ENCODE results near the gene CCDC97. TPM values are rescaled to one million over a fixed set of nuclear protein-coding genes. Genes with fewer than 3 reads are reported as not detected.

The CCDC97 gene
- total RNA-seq, 1 experiment from 2014 or later: 26.4 TPM

- Histone ChIP-seq H3F3A (ENCODE audit: insufficient read depth, low read depth) (peaks cover 15% of the 10 kb centered on the region; the same call in 1 of the 2 replicates), H3K9me2 (ENCODE audit: insufficient read depth) (no peaks in the 10 kb centered on the region), H3K36me3 (ENCODE audit: low read depth) (no peaks in the 10 kb centered on the region), H3K27me3 (ENCODE audit: insufficient read depth, low read depth) (no peaks in the 10 kb centered on the region), H3K4me2 (peak overlapping the region; percentile 98), H3K4me1 (replicated peaks; ENCODE audit: insufficient read depth) (peaks cover 15% of the 10 kb centered on the region), H3K4me3 (peak overlapping the region; percentile 80), H4K20me1 (ENCODE audit: insufficient read depth) (no peaks in the 10 kb centered on the region), H2AFZ (peak overlapping the region; percentile 74; the same call in 1 of the 2 replicates), H3K79me2 (ENCODE audit: low read depth) (no peaks in the 10 kb centered on the region; the same call in 1 of the 2 replicates), H3K9me3 (ENCODE audit: insufficient read depth, low read depth) (no peaks in the 10 kb centered on the region), H3K27ac (no peak overlapping the region)
- intact Hi-C loops (cut with micrococcal nuclease; ENCODE audit: unreplicated experiment): loop anchor here (5.0 to 10.0 kb wide), 2 partner anchors 80 to 692 kb away; partner anchors contain the start of gene DMAC2
- TSS peak; percentile 22 for BruUV-seq (replicated peaks)
- no peak for DNase-seq
- ChIA-PET CTCF (no interaction called here), POLR2A (ENCODE audit: unreplicated experiment) (no interaction called here)
- TF ChIP-seq, protein P1, sequence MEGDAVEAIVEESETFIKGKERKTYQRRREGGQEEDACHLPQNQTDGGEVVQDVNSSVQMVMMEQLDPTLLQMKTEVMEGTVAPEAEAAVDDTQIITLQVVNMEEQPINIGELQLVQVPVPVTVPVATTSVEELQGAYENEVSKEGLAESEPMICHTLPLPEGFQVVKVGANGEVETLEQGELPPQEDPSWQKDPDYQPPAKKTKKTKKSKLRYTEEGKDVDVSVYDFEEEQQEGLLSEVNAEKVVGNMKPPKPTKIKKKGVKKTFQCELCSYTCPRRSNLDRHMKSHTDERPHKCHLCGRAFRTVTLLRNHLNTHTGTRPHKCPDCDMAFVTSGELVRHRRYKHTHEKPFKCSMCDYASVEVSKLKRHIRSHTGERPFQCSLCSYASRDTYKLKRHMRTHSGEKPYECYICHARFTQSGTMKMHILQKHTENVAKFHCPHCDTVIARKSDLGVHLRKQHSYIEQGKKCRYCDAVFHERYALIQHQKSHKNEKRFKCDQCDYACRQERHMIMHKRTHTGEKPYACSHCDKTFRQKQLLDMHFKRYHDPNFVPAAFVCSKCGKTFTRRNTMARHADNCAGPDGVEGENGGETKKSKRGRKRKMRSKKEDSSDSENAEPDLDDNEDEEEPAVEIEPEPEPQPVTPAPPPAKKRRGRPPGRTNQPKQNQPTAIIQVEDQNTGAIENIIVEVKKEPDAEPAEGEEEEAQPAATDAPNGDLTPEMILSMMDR (conservative IDR thresholded peaks at IDR 0.05): peak; percentile 10; the same call in 1 of the 2 replicates
- TF ChIP-seq EZH2 (IDR thresholded peaks at IDR 0.05; ENCODE audit: low read depth): no peak
Observed at GRCh38 chr19:41354343-41354953, 44.5 kb downstream of the CCDC97 start.

DNA sequence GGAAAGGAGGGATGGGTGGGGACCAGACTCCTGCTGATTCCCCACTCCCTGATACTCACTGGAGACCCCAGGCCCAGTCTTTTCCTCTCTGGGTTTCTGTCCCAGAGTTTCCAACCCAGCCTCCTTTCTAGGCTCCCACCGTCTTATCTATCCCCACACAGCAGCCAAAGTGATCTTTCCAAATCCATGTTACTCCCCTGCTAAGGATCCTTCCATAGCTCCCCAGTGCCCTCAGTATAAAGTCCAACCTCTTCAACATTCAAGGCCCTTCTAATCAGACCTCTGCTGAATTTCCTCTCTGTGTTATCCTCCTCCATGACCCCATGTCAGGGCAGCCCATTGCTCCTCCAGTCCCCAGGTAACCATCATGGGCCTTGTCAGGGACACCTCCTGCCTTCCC is 45.1 kb downstream of the CCDC97 start:
- Histone ChIP-seq H3K4me1 (replicated peaks; ENCODE audit: insufficient read depth) (peaks cover 15% of the 10 kb centered on the region), H3K36me3 (ENCODE audit: low read depth) (no peaks in the 10 kb centered on the region), H3K27me3 (ENCODE audit: insufficient read depth, low read depth) (no peaks in the 10 kb centered on the region), H3K4me3 (no peak overlapping the region), H3K4me2 (no peak overlapping the region), H4K20me1 (ENCODE audit: insufficient read depth) (no peaks in the 10 kb centered on the region), H2AFZ (no peak overlapping the region), H3K27ac (no peak overlapping the region), H3K9me2 (ENCODE audit: insufficient read depth) (no peaks in the 10 kb centered on the region), H3F3A (ENCODE audit: insufficient read depth, low read depth) (peaks cover 15% of the 10 kb centered on the region; the same call in 1 of the 2 replicates), H3K79me2 (ENCODE audit: low read depth) (no peaks in the 10 kb centered on the region; the same call in 1 of the 2 replicates), H3K9me3 (ENCODE audit: insufficient read depth, low read depth) (no peaks in the 10 kb centered on the region)
- CTCF ChIA-PET: no interaction called here
- intact Hi-C loops (cut with micrococcal nuclease; ENCODE audit: unreplicated experiment): loop anchor here (10.0 kb wide), 1 partner anchor 80 kb away; the partner anchor contains the start of gene DMAC2
- POLR2A ChIA-PET (ENCODE audit: unreplicated experiment): interaction anchor here (0.7 kb wide), 1 partner anchor 131 kb away, joined by 5 read pairs; no protein-coding TSS in a partner anchor
- no TSS peak for BruUV-seq (replicated peaks)
- no peak for DNase-seq
- TF ChIP-seq, protein P1 (conservative IDR thresholded peaks at IDR 0.05): no peak
- no peak for TF ChIP-seq EZH2 (IDR thresholded peaks at IDR 0.05; ENCODE audit: low read depth)

- Histone ChIP-seq H3K4me2 (no peak overlapping the region), H3K4me3 (no peak overlapping the region), H3K79me2 (ENCODE audit: low read depth) (no peaks in the 10 kb centered on the region; the same call in 1 of the 2 replicates), H4K20me1 (ENCODE audit: insufficient read depth) (no peaks in the 10 kb centered on the region), H3F3A (ENCODE audit: insufficient read depth, low read depth) (peaks cover 11% of the 10 kb centered on the region; the same call in 1 of the 2 replicates), H3K9me2 (ENCODE audit: insufficient read depth) (no peaks in the 10 kb centered on the region), H3K36me3 (ENCODE audit: low read depth) (no peaks in the 10 kb centered on the region), H3K4me1 (replicated peaks; ENCODE audit: insufficient read depth) (peaks cover 13% of the 10 kb centered on the region), H3K27me3 (ENCODE audit: insufficient read depth, low read depth) (no peaks in the 10 kb centered on the region), H3K27ac (no peak overlapping the region), H2AFZ (no peak overlapping the region), H3K9me3 (ENCODE audit: insufficient read depth, low read depth) (no peaks in the 10 kb centered on the region)
- no peak for DNase-seq
- no TSS peak for BruUV-seq (replicated peaks)
- TF ChIP-seq, protein P1 (conservative IDR thresholded peaks at IDR 0.05): no peak
- TF ChIP-seq EZH2 (IDR thresholded peaks at IDR 0.05; ENCODE audit: low read depth): no peak
- ChIA-PET POLR2A (ENCODE audit: unreplicated experiment) (interaction anchor here (0.7 kb wide), 1 partner anchor 131 kb away, joined by 5 read pairs; no protein-coding TSS in a partner anchor), CTCF (interaction anchor here (0.5 kb wide), 1 partner anchor 93 kb away, joined by 6 read pairs; no protein-coding TSS in a partner anchor)
- intact Hi-C loops (cut with micrococcal nuclease; ENCODE audit: unreplicated experiment): loop anchor here (10.0 kb wide), 1 partner anchor 79 kb away; the partner anchor contains the start of gene DMAC2
Observed at GRCh38 chr19:41355802-41356201, 45.8 kb downstream of the CCDC97 start.
